Breast epithelium (tissue), 4 donors: ENCODE measurements around the gene CAMTA1. TPM values are rescaled to one million over a fixed set of nuclear protein-coding genes. Genes with fewer than 3 reads are reported as not detected.

ENCODE experiments used
- DNase-seq, 2 donors: peaks; one replicate each; pipeline ENCODE4 v3.0.0-alpha.2; 2019; ENCODE audit warnings: low spot score in 2 of 2
- H3K27ac ChIP-seq, 2 donors: fragments of 200-600 bp; sonication (generic) in 1 of 2; one replicate each; pipeline ENCODE4 v1.5.1; 2016 to 2019; ENCODE audit warnings: mild to moderate bottlenecking in 1 of 2
- H3K27me3 ChIP-seq, 2 donors: fragments of 200-600 bp; sonication (generic) in 1 of 2; one replicate each; pipeline versions ENCODE4 v1.5.1 to v1.6.0; 2017 to 2019; ENCODE audit warnings: control low read depth in 1 of 2, mild to moderate bottlenecking in 1 of 2
- H3K36me3 ChIP-seq: fragments of 200-600 bp; one replicate; pipeline ENCODE4 v1.5.1; 2019
- H3K4me1 ChIP-seq, 2 donors: fragments of 200-600 bp; sonication (generic); one replicate each; pipeline ENCODE4 v1.5.1; 2016 to 2019; ENCODE audit warnings: control low read depth in 1 of 2
- H3K4me3 ChIP-seq, 3 donors: fragments of 200-600 bp; sonication (generic); 1 replicate in 2 of 3; 2 replicates in 1 of 3; pipeline ENCODE4 v1.5.1; 2016 to 2019; ENCODE audit warnings: mild to moderate bottlenecking in 3 of 3, moderate library complexity in 2 of 3
- H3K9me3 ChIP-seq, 2 donors: fragments of 200-600 bp; sonication (generic) in 1 of 2; one replicate each; pipeline ENCODE4 v1.5.1; 2016 to 2019; ENCODE audit warnings: control low read depth in 1 of 2
- POLR2A ChIP-seq: fragments of 450-650 bp; IDR thresholded peaks from one replicate; pipeline ENCODE4 v1.6.1; 2016; ENCODE audit warnings: antibody characterized with exemption, mild to moderate bottlenecking, moderate library complexity
- POLR2AphosphoS5 ChIP-seq, 3 donors: sonication (generic); formaldehyde crosslinking; IDR thresholded peaks; one replicate each; pipeline ENCODE4 v1.6.1; 2017; ENCODE audit warnings: antibody characterized with exemption in 3 of 3
- intact Hi-C: fragments of 100-400 bp; cut with DNase I; formaldehyde crosslinking; loops from one replicate; pipeline ENCODE4 v1.15.1; 2023; ENCODE audit warnings: low total_unique reads
- total RNA-seq, 3 donors: library from RNA; depleted of rRNA; stranded (reverse); fragments of >200 nt; gene quantifications; one replicate each; pipeline ENCODE4 v1.1.0, GENCODE V29; 2016
- TF ChIP-seq, protein P1 (sequence below), 3 donors: fragments of 450-650 bp; IDR thresholded peaks; one replicate each; pipeline ENCODE4 v1.5.1; 2016 to 2017; ENCODE audit warnings: antibody characterized with exemption in 3 of 3, mild to moderate bottlenecking in 3 of 3, moderate library complexity in 3 of 3

The CAMTA1 gene
- total RNA-seq, 3 donors from 2014 or later, result 53.4 to 84.0 (median 61.9) TPM

DNA sequence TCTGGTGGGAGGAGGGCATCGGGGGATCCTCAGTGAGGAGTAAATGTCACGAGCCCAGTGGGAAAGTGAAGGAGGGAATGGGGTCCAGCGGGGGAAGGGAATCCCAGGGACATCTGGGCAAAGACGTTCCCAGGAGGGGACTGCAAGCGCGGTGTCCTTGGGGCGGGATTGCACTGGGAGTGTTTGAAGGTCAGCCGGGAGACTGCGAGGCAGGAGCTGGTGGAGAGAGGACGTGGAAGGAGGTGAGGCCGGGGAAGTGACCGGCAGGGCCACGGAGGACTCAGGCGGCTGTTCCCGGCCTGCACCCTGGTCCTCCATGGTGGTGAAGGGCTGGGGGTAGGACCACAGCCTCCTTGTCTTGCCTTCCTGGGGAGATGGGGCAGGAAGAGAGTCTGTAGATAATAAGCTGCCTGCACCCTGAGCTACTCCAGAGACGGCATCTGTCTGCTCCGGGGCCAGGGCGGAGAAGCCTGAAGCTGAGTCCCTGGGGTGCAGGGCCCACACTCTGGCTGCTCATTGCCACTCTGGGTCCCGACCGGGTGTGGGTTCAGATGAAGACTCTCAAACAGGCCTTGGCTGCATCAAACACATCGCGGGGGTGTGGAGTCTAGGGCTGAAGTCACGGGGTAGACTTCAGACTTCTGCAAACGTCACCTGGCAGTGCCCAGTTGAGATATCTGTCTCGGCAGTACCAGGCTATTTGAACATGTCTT is 264.8 kb downstream of the CAMTA1 start:
- intact Hi-C loops, result no loop called here
- TF ChIP-seq, protein P1, sequence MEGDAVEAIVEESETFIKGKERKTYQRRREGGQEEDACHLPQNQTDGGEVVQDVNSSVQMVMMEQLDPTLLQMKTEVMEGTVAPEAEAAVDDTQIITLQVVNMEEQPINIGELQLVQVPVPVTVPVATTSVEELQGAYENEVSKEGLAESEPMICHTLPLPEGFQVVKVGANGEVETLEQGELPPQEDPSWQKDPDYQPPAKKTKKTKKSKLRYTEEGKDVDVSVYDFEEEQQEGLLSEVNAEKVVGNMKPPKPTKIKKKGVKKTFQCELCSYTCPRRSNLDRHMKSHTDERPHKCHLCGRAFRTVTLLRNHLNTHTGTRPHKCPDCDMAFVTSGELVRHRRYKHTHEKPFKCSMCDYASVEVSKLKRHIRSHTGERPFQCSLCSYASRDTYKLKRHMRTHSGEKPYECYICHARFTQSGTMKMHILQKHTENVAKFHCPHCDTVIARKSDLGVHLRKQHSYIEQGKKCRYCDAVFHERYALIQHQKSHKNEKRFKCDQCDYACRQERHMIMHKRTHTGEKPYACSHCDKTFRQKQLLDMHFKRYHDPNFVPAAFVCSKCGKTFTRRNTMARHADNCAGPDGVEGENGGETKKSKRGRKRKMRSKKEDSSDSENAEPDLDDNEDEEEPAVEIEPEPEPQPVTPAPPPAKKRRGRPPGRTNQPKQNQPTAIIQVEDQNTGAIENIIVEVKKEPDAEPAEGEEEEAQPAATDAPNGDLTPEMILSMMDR (IDR thresholded peaks at IDR 0.05), result no peak
- no peak for TF ChIP-seq POLR2AphosphoS5 (IDR thresholded peaks at IDR 0.05)
- TF ChIP-seq POLR2A, result no peak
- DNase-seq, result no peak
- Histone ChIP-seq H3K4me3 (no peak overlapping the region), H3K27me3 (no peaks in the 10 kb centered on the region), H3K4me1 (no peaks in the 10 kb centered on the region), H3K36me3 (no peaks in the 10 kb centered on the region), H3K27ac (no peak overlapping the region), H3K9me3 (no peaks in the 10 kb centered on the region)

DNA sequence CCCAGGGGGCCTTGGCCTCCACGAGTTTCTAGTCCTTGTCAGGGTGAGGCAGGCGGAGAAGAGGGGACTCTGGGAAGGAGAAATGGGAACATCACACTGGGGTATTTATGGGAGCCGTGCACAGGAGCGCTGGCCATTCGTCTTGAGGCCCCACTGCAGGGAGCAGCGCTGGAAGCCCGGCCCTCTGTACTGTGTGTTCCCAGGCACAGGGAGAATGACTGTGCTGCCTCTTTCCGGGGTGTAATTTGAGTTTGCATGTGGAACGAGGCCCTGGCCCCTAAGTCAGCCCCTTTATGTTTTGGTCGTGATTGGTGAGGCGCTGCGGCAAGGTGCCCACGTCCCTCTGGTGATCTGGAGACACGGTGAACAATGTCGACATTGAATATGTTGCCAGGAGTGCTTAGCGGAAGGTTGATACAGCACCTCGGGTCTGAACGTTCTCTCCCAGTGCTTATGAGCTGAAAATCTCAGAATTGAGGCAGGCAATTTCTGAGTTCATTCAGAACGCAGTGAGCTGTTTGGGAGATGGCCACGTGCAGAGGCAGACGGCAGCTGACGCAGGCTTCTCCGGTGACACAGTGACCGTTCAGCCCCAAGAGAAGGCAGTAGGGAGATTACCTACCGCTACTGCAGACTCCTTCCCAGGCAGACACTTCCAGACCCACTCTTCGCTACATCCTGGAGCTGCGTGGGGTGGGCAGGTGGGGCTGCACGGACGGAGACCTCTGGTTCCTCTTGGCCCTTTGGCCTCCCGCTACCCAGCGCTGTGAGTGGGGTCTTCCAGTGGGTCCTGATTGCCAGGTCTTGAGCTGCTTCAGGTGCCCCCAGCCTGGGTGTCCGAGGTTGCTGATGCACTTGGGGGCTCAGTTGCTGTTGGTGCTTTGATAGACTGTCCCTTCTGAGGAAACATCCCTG is 265.8 kb downstream of the CAMTA1 start:
- intact Hi-C loops, result no loop called here

DNA sequence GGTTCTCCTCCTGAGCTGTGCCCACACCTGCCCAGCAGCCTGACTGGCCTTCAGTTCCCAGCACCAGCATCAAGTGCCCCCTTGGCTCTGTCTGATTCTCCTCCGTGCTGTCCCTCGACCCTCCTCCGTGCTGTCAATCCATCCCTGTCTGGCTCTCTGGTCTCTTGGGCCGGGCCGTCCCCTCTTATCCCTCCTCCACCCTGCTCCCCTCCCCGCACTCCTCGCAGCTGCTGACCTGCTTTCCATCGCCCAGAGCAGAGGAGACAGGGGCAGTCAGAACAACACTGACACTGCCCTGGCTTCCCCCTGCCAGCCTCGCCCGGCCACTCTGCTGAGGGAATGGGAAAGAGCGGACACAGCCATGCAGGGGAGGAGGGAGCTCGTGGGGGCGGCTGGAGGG is 267.4 kb downstream of the CAMTA1 start:
- intact Hi-C loops, result no loop called here
- Histone ChIP-seq H3K4me1 (no peaks in the 10 kb centered on the region), H3K27ac (no peak overlapping the region), H3K36me3 (no peaks in the 10 kb centered on the region), H3K9me3 (no peaks in the 10 kb centered on the region), H3K27me3 (no peaks in the 10 kb centered on the region), H3K4me3 (no peak overlapping the region)
- TF ChIP-seq, protein P1 (IDR thresholded peaks at IDR 0.05), result no peak
- TF ChIP-seq POLR2A (no peak), POLR2AphosphoS5 (IDR thresholded peaks at IDR 0.05) (no peak)
- no peak for DNase-seq

More for the DNA sequence above, 265.8 kb downstream of the CAMTA1 start:
- no peak overlapping the region for H3K27ac ChIP-seq
- no peaks in the 10 kb centered on the region for H3K4me1 ChIP-seq
- no peaks in the 10 kb centered on the region for H3K36me3 ChIP-seq
- H3K27me3 ChIP-seq, result no peaks in the 10 kb centered on the region
- H3K4me3 ChIP-seq, result no peak overlapping the region
- no peaks in the 10 kb centered on the region for H3K9me3 ChIP-seq
- TF ChIP-seq POLR2A (no peak), POLR2AphosphoS5 (IDR thresholded peaks at IDR 0.05) (no peak)
- TF ChIP-seq, protein P1 (IDR thresholded peaks at IDR 0.05), result no peak
- DNase-seq, result no peak

DNA sequence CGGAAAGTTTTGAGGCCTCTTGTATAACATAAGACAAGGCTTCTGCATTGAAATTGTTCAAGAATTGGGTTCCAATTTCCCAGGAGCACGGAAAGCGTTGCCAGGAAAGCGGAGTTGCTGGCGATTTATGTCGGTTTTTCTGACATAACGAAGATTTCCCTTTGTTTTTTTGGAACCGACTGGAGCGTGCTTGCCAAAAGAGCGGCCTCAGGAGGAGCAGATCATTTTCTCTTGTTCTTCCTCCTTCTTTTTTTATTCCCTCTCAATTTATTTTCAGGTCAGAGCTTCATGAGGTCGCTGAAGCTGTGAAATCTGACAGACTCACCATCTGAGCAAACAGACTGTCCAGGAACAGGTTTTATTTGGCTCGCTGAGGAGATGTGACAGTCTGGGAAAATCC is 275.5 kb downstream of the CAMTA1 start:
- Histone ChIP-seq H3K4me3 (no peak overlapping the region), H3K27me3 (no peaks in the 10 kb centered on the region), H3K4me1 (no peaks in the 10 kb centered on the region), H3K27ac (no peak overlapping the region), H3K9me3 (no peaks in the 10 kb centered on the region), H3K36me3 (no peaks in the 10 kb centered on the region)
- TF ChIP-seq, protein P1 (IDR thresholded peaks at IDR 0.05), result no peak
- TF ChIP-seq POLR2AphosphoS5 (IDR thresholded peaks at IDR 0.05) (no peak), POLR2A (no peak)
- no peak for DNase-seq
- intact Hi-C loops, result loop anchor here (10.0 kb wide), 1 partner anchor 554 kb away; no protein-coding TSS in a partner anchor
